Melanocyte of skin (primary cell): ENCODE data around the gene MCTP2. TPM values are rescaled to one million over a fixed set of nuclear protein-coding genes. Genes with fewer than 3 reads are reported as not detected.

ENCODE experiments used
- total RNA-seq, 2 donors: library from RNA; depleted of rRNA; stranded (reverse); fragments of >200 nt; gene quantifications; 2 replicates each; pipeline ENCODE4 v1.2.3, GENCODE V29; 2012

Gene MCTP2, protein sequence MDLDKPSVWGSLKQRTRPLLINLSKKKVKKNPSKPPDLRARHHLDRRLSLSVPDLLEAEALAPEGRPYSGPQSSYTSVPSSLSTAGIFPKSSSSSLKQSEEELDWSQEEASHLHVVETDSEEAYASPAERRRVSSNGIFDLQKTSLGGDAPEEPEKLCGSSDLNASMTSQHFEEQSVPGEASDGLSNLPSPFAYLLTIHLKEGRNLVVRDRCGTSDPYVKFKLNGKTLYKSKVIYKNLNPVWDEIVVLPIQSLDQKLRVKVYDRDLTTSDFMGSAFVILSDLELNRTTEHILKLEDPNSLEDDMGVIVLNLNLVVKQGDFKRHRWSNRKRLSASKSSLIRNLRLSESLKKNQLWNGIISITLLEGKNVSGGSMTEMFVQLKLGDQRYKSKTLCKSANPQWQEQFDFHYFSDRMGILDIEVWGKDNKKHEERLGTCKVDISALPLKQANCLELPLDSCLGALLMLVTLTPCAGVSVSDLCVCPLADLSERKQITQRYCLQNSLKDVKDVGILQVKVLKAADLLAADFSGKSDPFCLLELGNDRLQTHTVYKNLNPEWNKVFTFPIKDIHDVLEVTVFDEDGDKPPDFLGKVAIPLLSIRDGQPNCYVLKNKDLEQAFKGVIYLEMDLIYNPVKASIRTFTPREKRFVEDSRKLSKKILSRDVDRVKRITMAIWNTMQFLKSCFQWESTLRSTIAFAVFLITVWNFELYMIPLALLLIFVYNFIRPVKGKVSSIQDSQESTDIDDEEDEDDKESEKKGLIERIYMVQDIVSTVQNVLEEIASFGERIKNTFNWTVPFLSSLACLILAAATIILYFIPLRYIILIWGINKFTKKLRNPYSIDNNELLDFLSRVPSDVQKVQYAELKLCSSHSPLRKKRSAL
- total RNA-seq, result 10 to 100 TPM in 1 of 2 donors, 1 to 10 TPM in 1; 8.7 to 19.3 TPM

DNA sequence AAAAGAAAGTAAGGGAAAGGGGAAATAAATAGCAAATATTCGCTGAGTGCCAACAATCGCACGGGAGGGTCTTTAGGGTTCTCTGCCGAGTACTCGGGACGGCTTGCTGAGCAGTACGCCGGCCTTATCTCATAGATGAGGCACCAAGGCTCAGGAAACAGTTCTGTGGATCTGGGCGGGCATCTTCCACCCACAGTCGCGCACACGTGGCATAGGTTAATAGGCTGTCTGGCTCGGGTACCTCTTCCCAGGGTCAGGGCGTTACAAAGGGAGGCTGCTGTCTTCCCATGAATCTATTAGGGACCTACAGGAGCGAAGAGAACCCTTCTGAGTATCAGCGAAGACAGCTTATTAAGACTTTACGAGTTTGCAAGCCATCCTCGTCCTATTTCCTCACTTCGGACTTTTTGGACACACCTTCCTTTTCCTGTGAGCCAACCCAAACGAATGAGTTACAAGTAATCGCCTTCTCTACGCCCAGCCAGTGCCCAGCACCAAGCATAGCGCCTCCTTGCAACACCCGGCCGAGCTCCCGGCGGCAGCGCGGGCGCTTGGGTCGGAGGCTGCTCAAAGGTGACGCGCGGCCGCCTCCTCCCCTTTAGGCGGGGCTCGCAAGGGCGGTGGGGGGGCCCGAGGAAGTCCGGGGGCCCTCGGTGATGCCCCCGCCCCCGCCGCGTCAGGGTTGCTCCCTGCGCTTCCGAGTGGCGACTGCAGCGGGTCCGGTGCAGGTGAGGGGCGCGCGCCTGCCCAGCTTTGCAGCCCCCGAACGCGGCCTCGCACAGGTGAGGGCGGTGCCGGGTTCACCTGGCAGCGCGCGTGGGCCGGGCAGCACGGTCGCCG is at the start of gene MCTP2:
Gene MCTP2 (plus strand): TSS at position 679 of the 840 bp plus-strand sequence. CDS start 66,705 bp downstream, outside the sequence.

